Neural cell (in vitro differentiated cells): ENCODE results near the gene FGGY. TPM values are rescaled to one million over a fixed set of nuclear protein-coding genes. Genes with fewer than 3 reads are reported as not detected.

ENCODE experiments used
- H2AFZ ChIP-seq: fragments of 200-600, 300-800 bp; sonication (generic), shearing (Covaris generic); 2 replicates; pipeline ENCODE4 v1.6.0; 2014; ENCODE audit warnings: low read depth, mild to moderate bottlenecking, antibody characterized with exemption, low read length, moderate library complexity
- H3F3A ChIP-seq: fragments of 200-600 bp; shearing (Covaris generic); 2 replicates; pipeline ENCODE4 v1.6.1; 2016; ENCODE audit warnings: mild to moderate bottlenecking, moderate library complexity, mixed read lengths, antibody characterized with exemption, low read length; ENCODE audit not compliant: insufficient read depth, poor library complexity, severe bottlenecking
- H3K27ac ChIP-seq: fragments of 200-600, 300-800 bp; sonication (generic), shearing (Covaris generic); 2 replicates; pipeline ENCODE4 v1.5.1; 2014; ENCODE audit warnings: mild to moderate bottlenecking, low read length, moderate library complexity
- H3K27me3 ChIP-seq: fragments of 300-800, 200-600 bp; sonication (generic), shearing (Covaris generic); 2 replicates; pipeline ENCODE4 v1.6.0; 2014; ENCODE audit warnings: mild to moderate bottlenecking, low read depth, low read length, moderate library complexity; ENCODE audit not compliant: insufficient read depth
- H3K36me3 ChIP-seq: fragments of 300-800, 200-600 bp; sonication (generic), shearing (Covaris generic); 2 replicates; pipeline ENCODE4 v1.5.1; 2014; ENCODE audit warnings: mild to moderate bottlenecking, antibody characterized with exemption, low read length, moderate library complexity; ENCODE audit not compliant: insufficient read depth
- H3K4me2 ChIP-seq: fragments of 300-800, 200-600 bp; sonication (generic), shearing (Covaris generic); 2 replicates; pipeline ENCODE4 v1.6.0; 2014; ENCODE audit warnings: mild to moderate bottlenecking, low read length
- H3K4me3 ChIP-seq: fragments of 300-800, 200-600 bp; sonication (generic), shearing (Covaris generic); 2 replicates; pipeline ENCODE4 v1.5.1; 2014; ENCODE audit warnings: mild to moderate bottlenecking, low read length, moderate library complexity
- H3K79me2 ChIP-seq: fragments of 200-600 bp; shearing (Covaris generic); replicated peaks from 2 replicates; pipeline ENCODE4 v1.6.0; 2014; ENCODE audit warnings: mild to moderate bottlenecking, low read length, moderate library complexity; ENCODE audit not compliant: insufficient read depth
- H3K9ac ChIP-seq: fragments of 300-800, 200-600 bp; sonication (generic), shearing (Covaris generic); 2 replicates; pipeline ENCODE4 v1.6.1; 2016; ENCODE audit warnings: mild to moderate bottlenecking, low read length, mixed read lengths
- H3K9me2 ChIP-seq: fragments of 200-600 bp; shearing (Covaris generic); 2 replicates; pipeline ENCODE4 v1.6.1; 2016; ENCODE audit warnings: mild to moderate bottlenecking, low read length, mixed read lengths; ENCODE audit not compliant: insufficient read depth
- H3K9me3 ChIP-seq: fragments of 200-600, 300-800 bp; sonication (generic), shearing (Covaris generic); 2 replicates; pipeline ENCODE4 v1.6.1; 2016; ENCODE audit warnings: mild to moderate bottlenecking, mixed run types, low read length, moderate library complexity, mixed read lengths
- H4K20me1 ChIP-seq: fragments of 200-600 bp; shearing (Covaris generic); 2 replicates; pipeline ENCODE4 v1.6.1; 2016; ENCODE audit warnings: mild to moderate bottlenecking, mixed run types; ENCODE audit not compliant: insufficient read depth
- CTCF ChIP-seq: fragments of 450-650 bp; IDR thresholded peaks from 2 replicates; pipeline ENCODE4 v1.5.1; 2014; ENCODE audit warnings: antibody characterized with exemption, mild to moderate bottlenecking, moderate library complexity; ENCODE audit not compliant: poor library complexity, severe bottlenecking
- EP300 ChIP-seq: fragments of 450-650 bp; conservative IDR thresholded peaks from 2 replicates; pipeline ENCODE4 v1.6.1; 2014; ENCODE audit warnings: antibody characterized with exemption, mild to moderate bottlenecking, moderate library complexity; ENCODE audit not compliant: poor library complexity, severe bottlenecking
- EZH2 ChIP-seq: fragments of 200-600, 300-800 bp; shearing (Covaris generic), sonication (generic); IDR thresholded peaks from 2 replicates; pipeline ENCODE4 v1.6.1; 2014; ENCODE audit warnings: antibody characterized with exemption, low read length, borderline replicate concordance, mild to moderate bottlenecking; ENCODE audit not compliant: insufficient read depth, poor library complexity, severe bottlenecking
- MXI1 ChIP-seq: fragments of 450-650 bp; conservative IDR thresholded peaks from 2 replicates; pipeline ENCODE4 v1.6.1; 2014; ENCODE audit warnings: antibody characterized with exemption, mild to moderate bottlenecking; ENCODE audit not compliant: poor library complexity, severe bottlenecking
- POLR2AphosphoS5 ChIP-seq: IDR thresholded peaks from 2 replicates; pipeline ENCODE4 v1.6.1; 2012
- RAD21 ChIP-seq: fragments of 450-650 bp; conservative IDR thresholded peaks from 2 replicates; pipeline ENCODE4 v1.6.1; 2014; ENCODE audit warnings: antibody characterized with exemption, mild to moderate bottlenecking, moderate library complexity
- REST ChIP-seq: IDR thresholded peaks from 2 replicates; pipeline ENCODE4 v1.6.1; 2012; ENCODE audit warnings: borderline replicate concordance
- SMC3 ChIP-seq: fragments of 450-650 bp; conservative IDR thresholded peaks from 2 replicates; pipeline ENCODE4 v1.6.1; 2014; ENCODE audit warnings: antibody characterized with exemption, mild to moderate bottlenecking, moderate library complexity; ENCODE audit not compliant: poor library complexity
- TAF1 ChIP-seq: IDR thresholded peaks from 2 replicates; pipeline ENCODE4 v1.6.1; 2012; ENCODE audit warnings: low read depth
- polyA plus RNA-seq: library from polyadenylated mRNA; depleted of rRNA; stranded (reverse); fragments of >200 nt; gene quantifications from 2 replicates; pipeline ENCODE4 v1.2.3, GENCODE V29; 2014

Gene FGGY
- polyA plus RNA-seq, 1 donor from 2014 or later: 7.4 TPM

- Histone ChIP-seq H3K4me2 (no peak overlapping the region), H3F3A (peaks cover 4% of the 10 kb centered on the region), H4K20me1 (no peaks in the 10 kb centered on the region), H3K9me3 (no peaks in the 10 kb centered on the region), H3K27me3 (no peaks in the 10 kb centered on the region), H3K79me2 (no peaks in the 10 kb centered on the region), H3K4me3 (no peak overlapping the region), H2AFZ (no peak overlapping the region), H3K27ac (no peak overlapping the region), H3K36me3 (no peaks in the 10 kb centered on the region), H3K9ac (no peak overlapping the region), H3K9me2 (no peaks in the 10 kb centered on the region)
- TF ChIP-seq TAF1: no peak
- no peak for TF ChIP-seq CTCF
- TF ChIP-seq EZH2: no peak
- no peak for TF ChIP-seq SMC3
- no peak for TF ChIP-seq POLR2AphosphoS5
- TF ChIP-seq REST: no peak
- TF ChIP-seq MXI1: no peak
- no peak for TF ChIP-seq RAD21
- TF ChIP-seq EP300: no peak
Observed at GRCh38 chr1:59293849-59294248, 3.0 kb upstream of the FGGY start.

- Histone ChIP-seq H3K9me2 (no peaks in the 10 kb centered on the region), H3K79me2 (no peaks in the 10 kb centered on the region), H2AFZ (no peak overlapping the region), H3K9ac (no peak overlapping the region), H3F3A (peaks cover 4% of the 10 kb centered on the region), H3K4me3 (no peak overlapping the region), H3K36me3 (no peaks in the 10 kb centered on the region), H3K9me3 (no peaks in the 10 kb centered on the region), H3K27ac (no peak overlapping the region), H3K4me2 (no peak overlapping the region), H3K27me3 (no peaks in the 10 kb centered on the region), H4K20me1 (no peaks in the 10 kb centered on the region)
- no peak for TF ChIP-seq POLR2AphosphoS5
- no peak for TF ChIP-seq EP300
- TF ChIP-seq SMC3: no peak
- no peak for TF ChIP-seq TAF1
- no peak for TF ChIP-seq EZH2
- TF ChIP-seq MXI1: no peak
- no peak for TF ChIP-seq REST
- TF ChIP-seq RAD21: no peak
- no peak for TF ChIP-seq CTCF
Observed at GRCh38 chr1:59294423-59294822, 2.5 kb upstream of the FGGY start.
